HEK293T (cell line): ENCODE results near the gene ZBTB25.
A peak's percentile ranks its signal among the peaks of the same experiment; 100 is the strongest.

Source experiments
- CTCF ChIA-PET: fragments of 350-600 bp; formaldehyde crosslinking; extraction: SDS; loops from one replicate; lab custom pipeline; 2021; ENCODE audit warnings: antibody characterized with exemption, inconsistent platforms; lab: Yijun Ruan, JAX
- POLR2A ChIA-PET: fragments of 350-600 bp; formaldehyde crosslinking; extraction: SDS; loops from one replicate; lab custom pipeline; 2020; ENCODE audit warnings: antibody characterized with exemption, inconsistent platforms; lab: Yijun Ruan, JAX
- DNase-seq: peaks from one replicate; pipeline ENCODE4 v3.0.0; 2012; ENCODE audit warnings: mixed read lengths; ENCODE audit errors: extremely low spot score
- ARNT ChIP-seq: fragments of 450-650 bp; IDR thresholded peaks from 2 replicates; pipeline ENCODE4 v1.6.1; 2017; ENCODE audit warnings: mild to moderate bottlenecking
- BHLHE40 ChIP-seq: fragments of 450-650 bp; IDR thresholded peaks from 2 replicates; pipeline ENCODE4 v1.6.1; 2016; ENCODE audit warnings: mild to moderate bottlenecking, moderate library complexity, borderline replicate concordance
- CTBP1 ChIP-seq: fragments of 450-650 bp; IDR thresholded peaks from 2 replicates; pipeline ENCODE4 v1.6.1; 2016; ENCODE audit warnings: borderline replicate concordance
- ELF4 ChIP-seq: fragments of 450-650 bp; IDR thresholded peaks from 2 replicates; pipeline ENCODE4 v1.6.1; 2017; ENCODE audit warnings: antibody characterized with exemption
- FOXA1 ChIP-seq: fragments of 450-650 bp; IDR thresholded peaks from 2 replicates; pipeline ENCODE4 v1.6.1; 2016; ENCODE audit warnings: mild to moderate bottlenecking
- FOXK2 ChIP-seq: fragments of 450-650 bp; IDR thresholded peaks from 2 replicates; pipeline ENCODE4 v1.6.1; 2016; ENCODE audit warnings: mild to moderate bottlenecking
- FOXM1 ChIP-seq: fragments of 450-650 bp; IDR thresholded peaks from 2 replicates; pipeline ENCODE4 v1.6.1; 2017; ENCODE audit warnings: mild to moderate bottlenecking, borderline replicate concordance
- HDGF ChIP-seq: fragments of 450-650 bp; IDR thresholded peaks from 2 replicates; pipeline ENCODE4 v1.6.1; 2017; ENCODE audit warnings: antibody characterized with exemption, borderline replicate concordance
- L3MBTL2 ChIP-seq: fragments of 450-650 bp; conservative IDR thresholded peaks from 2 replicates; pipeline ENCODE4 v1.6.1; 2016; ENCODE audit warnings: mild to moderate bottlenecking
- LEF1 ChIP-seq: fragments of 450-650 bp; IDR thresholded peaks from 2 replicates; pipeline ENCODE4 v1.6.1; 2017; ENCODE audit warnings: mild to moderate bottlenecking, borderline replicate concordance
- NFRKB ChIP-seq: fragments of 450-650 bp; IDR thresholded peaks from 2 replicates; pipeline ENCODE4 v1.6.1; 2016; ENCODE audit warnings: mild to moderate bottlenecking, moderate library complexity
- PKNOX1 ChIP-seq: fragments of 450-650 bp; IDR thresholded peaks from 2 replicates; pipeline ENCODE4 v1.6.1; 2016
- SP1 ChIP-seq: fragments of 450-650 bp; IDR thresholded peaks from 2 replicates; pipeline ENCODE4 v1.6.1; 2017
- SUZ12 ChIP-seq: fragments of 450-650 bp; IDR thresholded peaks from 2 replicates; pipeline ENCODE4 v1.6.1; 2016; ENCODE audit warnings: mild to moderate bottlenecking
- TARDBP ChIP-seq: fragments of 450-650 bp; IDR thresholded peaks from 2 replicates; pipeline ENCODE4 v1.6.1; 2016
- ZNF384 ChIP-seq: fragments of 450-650 bp; IDR thresholded peaks from 2 replicates; pipeline ENCODE4 v1.6.1; 2016

ZBTB25 gene

DNA sequence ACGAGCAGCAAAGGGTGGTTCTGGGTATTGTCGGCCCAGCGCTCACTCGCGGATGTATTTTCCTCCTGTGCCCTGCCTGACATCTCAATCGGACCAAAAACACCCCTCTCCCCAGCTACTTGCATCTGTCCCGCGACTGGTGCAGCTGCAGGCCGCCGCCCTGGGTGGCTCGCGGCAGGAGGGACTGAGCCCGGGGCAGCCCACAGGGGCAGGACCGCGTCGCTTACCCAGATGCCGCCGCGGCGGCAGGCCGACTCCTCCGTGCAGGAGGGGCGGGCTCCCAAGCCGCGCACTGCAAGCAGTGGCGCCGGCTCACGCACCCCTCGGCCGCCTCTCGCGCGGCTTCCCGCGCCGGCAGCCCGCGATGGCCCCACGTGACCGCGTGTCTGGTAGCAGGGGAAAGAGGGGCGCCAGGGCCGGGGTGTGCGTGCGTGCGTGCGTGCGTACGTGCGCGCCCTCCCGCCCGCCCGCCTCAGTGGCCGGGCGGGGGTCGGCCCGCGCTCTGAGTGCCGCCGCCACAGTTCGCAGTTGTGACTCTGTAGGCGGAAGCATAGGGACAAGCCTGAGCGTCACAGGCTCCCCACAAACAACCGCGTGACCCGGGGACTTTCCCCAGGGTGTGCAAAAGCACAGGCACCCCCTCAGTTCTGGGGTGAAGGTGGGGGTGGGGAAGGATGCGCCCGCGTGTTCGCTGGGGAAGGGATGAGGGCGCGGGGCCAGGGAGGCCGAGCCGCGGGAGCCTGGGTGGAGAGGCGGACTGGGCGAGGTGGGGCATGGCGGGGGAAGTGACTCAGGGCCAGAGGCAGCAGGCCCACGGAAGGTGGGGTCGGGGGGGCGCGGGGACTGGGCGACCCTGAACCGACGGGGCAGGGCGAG lies at the start of gene ZBTB25:
Gene ZBTB25, minus strand, starts transcription at position 405 of the 876 bp plus-strand sequence. CDS start 13,305 bp downstream, outside the sequence.
- TF ChIP-seq SUZ12, result no peak
- 0 out of 2 replicates have a peak, but pooled peaks have one; percentile 31 for TF ChIP-seq ARNT
- peak; percentile 55; the same call in 1 of the 2 replicates for TF ChIP-seq L3MBTL2
- ChIA-PET POLR2A (interaction anchor here (0.8 to 3.7 kb wide), 18 partner anchors 8 to 165 kb away, joined by 3 to 17 read pairs (median 5); partner anchors contain the start of genes HSPA2 and MTHFD1), CTCF (interaction anchor here (0.9 to 1.3 kb wide), 3 partner anchors 12 to 135 kb away, joined by 3 to 5 read pairs (median 3); no protein-coding TSS in a partner anchor)
- DNase-seq, result peak; percentile 80

DNA sequence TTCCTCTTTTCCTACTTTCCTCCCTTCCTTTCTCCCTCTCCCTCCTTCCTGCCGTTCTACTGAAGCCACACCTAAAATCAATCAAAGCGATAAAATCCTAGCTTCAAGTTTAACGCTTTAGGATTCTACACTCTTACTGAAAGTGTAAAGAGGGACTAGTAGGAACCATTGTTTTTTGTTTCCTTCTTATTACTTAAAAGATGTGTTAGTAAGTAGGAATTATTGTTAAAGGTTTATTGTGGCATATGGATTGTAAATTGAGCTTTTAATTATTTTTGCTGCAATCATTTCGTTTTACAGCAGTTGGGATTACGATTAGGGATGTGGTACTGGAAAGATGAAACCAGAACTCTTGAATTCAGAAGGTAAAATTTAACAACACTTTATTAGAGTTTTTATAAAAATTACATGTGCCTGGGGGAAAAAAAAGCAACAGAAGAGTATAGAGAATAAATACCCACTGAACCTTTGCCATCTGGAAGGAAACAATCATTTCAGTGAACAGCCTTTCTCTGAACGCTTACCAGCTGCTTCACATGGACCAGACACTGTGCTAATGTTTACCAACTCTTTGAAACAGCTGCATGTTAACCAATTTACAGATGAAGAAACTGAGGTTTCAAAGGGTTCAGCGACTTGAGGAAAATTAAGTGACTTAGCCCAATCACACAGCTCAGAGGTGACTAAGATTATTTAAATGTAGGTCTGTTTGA lies 47.1 kb upstream of the ZBTB25 start:
- CTCF ChIA-PET, result no interaction called here
- DNase-seq, result no peak
- POLR2A ChIA-PET, result interaction anchor here (1.2 to 1.6 kb wide), 2 partner anchors 11 to 213 kb away, joined by 3 to 8 read pairs; partner anchors contain the start of gene HSPA2
- TF ChIP-seq CTBP1 (no peak), FOXK2 (no peak), FOXM1 (no peak), BHLHE40 (no peak), ARNT (no peak), SP1 (no peak), LEF1 (no peak), ZNF384 (no peak), HDGF (no peak), L3MBTL2 (no peak), ELF4 (no peak), PKNOX1 (no peak), TARDBP (no peak), NFRKB (no peak), SUZ12 (no peak), FOXA1 (no peak)

- TF ChIP-seq PKNOX1, result no peak
- no peak for TF ChIP-seq HDGF
- TF ChIP-seq ARNT, result no peak
- TF ChIP-seq BHLHE40, result no peak
- no peak for TF ChIP-seq NFRKB
- no peak for TF ChIP-seq TARDBP
- no peak for TF ChIP-seq ELF4
- TF ChIP-seq FOXA1, result no peak
- DNase-seq, result no peak
Measured at GRCh38 chr14:64549791-64550620, 46.4 kb upstream of the ZBTB25 start, which contains the start of gene PPP1R36. Gene PPP1R36 (plus strand): TSS chr14:64549961. CDS start chr14:64549998, 37 bp downstream.

GRCh38 chr14:64549016-64549415 lies 45.4 kb upstream of the ZBTB25 start:
- no peak for DNase-seq
- ChIA-PET POLR2A (no interaction called here), CTCF (no interaction called here)
- TF ChIP-seq SUZ12, result no peak
- no peak for TF ChIP-seq FOXK2
- TF ChIP-seq ARNT, result no peak
- TF ChIP-seq FOXA1, result no peak
- no peak for TF ChIP-seq NFRKB
- TF ChIP-seq SP1, result no peak
- no peak for TF ChIP-seq CTBP1
- no peak for TF ChIP-seq FOXM1

More at GRCh38 chr14:64549791-64550620, 46.4 kb upstream of the ZBTB25 start, which contains the start of gene PPP1R36:
- CTCF ChIA-PET, result no interaction called here
- POLR2A ChIA-PET, result interaction anchor here (1.2 to 1.6 kb wide), 2 partner anchors 10 to 212 kb away, joined by 3 to 8 read pairs; partner anchors contain the start of gene HSPA2

DNA sequence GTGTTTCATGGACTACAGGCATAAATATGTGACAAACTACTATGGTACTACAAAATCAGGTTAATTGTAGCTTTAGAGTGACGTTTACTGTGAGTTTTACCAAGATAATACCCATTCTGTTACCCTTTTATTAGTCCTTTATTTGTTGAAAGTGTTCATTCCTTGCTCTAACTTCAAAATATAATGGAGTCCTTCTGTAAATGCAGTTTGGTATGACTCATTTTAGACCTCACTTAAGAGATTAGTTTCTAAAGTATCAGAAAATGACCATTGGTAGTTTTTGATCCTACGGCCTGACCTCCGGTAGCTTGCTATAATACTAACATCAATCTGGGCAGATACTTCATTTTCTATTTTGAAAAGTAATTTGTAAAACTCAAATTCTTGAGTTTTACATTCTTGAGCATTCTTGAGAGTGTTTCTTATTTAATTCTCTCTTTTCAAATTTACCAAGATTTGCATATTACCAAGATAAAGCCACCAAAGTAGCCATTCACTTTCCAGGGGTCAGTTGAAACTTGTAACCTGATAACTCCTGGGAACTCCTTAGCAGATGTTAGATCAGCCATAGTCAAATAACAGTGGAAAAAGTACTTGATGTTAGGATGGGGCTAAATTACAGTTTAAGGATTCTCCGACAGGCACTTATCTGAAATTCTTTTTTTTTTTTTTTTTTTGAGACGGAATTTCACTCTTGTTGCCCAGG lies 41.1 kb upstream of the ZBTB25 start:
- no peak for TF ChIP-seq HDGF
- no peak for TF ChIP-seq FOXA1
- TF ChIP-seq ARNT, result no peak
- TF ChIP-seq PKNOX1, result no peak
- no peak for TF ChIP-seq SP1
- no peak for TF ChIP-seq BHLHE40
- no peak for TF ChIP-seq LEF1
- TF ChIP-seq TARDBP, result no peak
- no peak for TF ChIP-seq L3MBTL2
- TF ChIP-seq FOXM1, result no peak
- TF ChIP-seq CTBP1, result no peak
- no peak for TF ChIP-seq NFRKB
- no peak for TF ChIP-seq ELF4
- no peak for TF ChIP-seq SUZ12
- TF ChIP-seq ZNF384, result no peak
- TF ChIP-seq FOXK2, result no peak
- ChIA-PET CTCF (interaction anchor here (0.6 to 1.4 kb wide), 3 partner anchors 34 to 115 kb away, joined by 3 to 4 read pairs (median 3); no protein-coding TSS in a partner anchor), POLR2A (interaction anchor here (0.7 kb wide), 1 partner anchor 159 kb away, joined by 4 read pairs; no protein-coding TSS in a partner anchor)
- DNase-seq, result no peak
